HepG2 (cell line): Measurements from ENCODE around the gene SLC5A10. TPM values are rescaled to one million over a fixed set of nuclear protein-coding genes. Genes with fewer than 3 reads are reported as not detected.

Source experiments
- AHDC1 ChIP-seq: sonication (generic); formaldehyde crosslinking; IDR thresholded peaks from 2 replicates; pipeline ENCODE4 v1.5.1; 2020; ENCODE audit warnings: mild to moderate bottlenecking, missing genetic modification reagents, borderline replicate concordance
- ASH2L ChIP-seq: fragments of 300-600, 200-600 bp; sonication (generic); IDR thresholded peaks from 2 replicates; pipeline ENCODE4 v1.7.0; 2017; ENCODE audit warnings: low read depth, mild to moderate bottlenecking, moderate library complexity, mixed read lengths, low read length; ENCODE audit not compliant: insufficient read length
- ATF6 ChIP-seq: sonication (generic); formaldehyde crosslinking; conservative IDR thresholded peaks from 2 replicates; pipeline ENCODE4 v1.4.0; 2020; ENCODE audit warnings: missing genetic modification reagents
- E2F2 ChIP-seq: sonication (generic); formaldehyde crosslinking; IDR thresholded peaks from 2 replicates; pipeline ENCODE4 v1.4.0; 2020; ENCODE audit warnings: missing genetic modification reagents, borderline replicate concordance
- ELF3 ChIP-seq: IDR thresholded peaks from 2 replicates; pipeline ENCODE4 v1.6.1; 2016; ENCODE audit warnings: missing genetic modification reagents, missing compliant biosample characterization
- HNF4G ChIP-seq, 2 experiments: sonication (generic) in 1 of 2; formaldehyde crosslinking in 1 of 2; IDR thresholded peaks; 2 replicates each; pipeline versions ENCODE4 v1.4.0 to v1.6.1; 2011 to 2020; ENCODE audit warnings: borderline replicate concordance in 2 of 2, low read depth in 2 of 2, mild to moderate bottlenecking in 2 of 2, low read length in 1 of 2, missing genetic modification reagents in 1 of 2, moderate library complexity in 1 of 2
- HOXA9 ChIP-seq: sonication (generic); formaldehyde crosslinking; IDR thresholded peaks from 2 replicates; pipeline ENCODE4 v1.8.1; 2022; ENCODE audit warnings: missing genetic modification reagents, mild to moderate bottlenecking, moderate library complexity, borderline replicate concordance
- JDP2 ChIP-seq: sonication (generic); formaldehyde crosslinking; IDR thresholded peaks from 2 replicates; pipeline ENCODE4 v1.8.1; 2022; ENCODE audit warnings: missing genetic modification reagents, borderline replicate concordance
- MIXL1 ChIP-seq: IDR thresholded peaks from 2 replicates; pipeline ENCODE4 v1.6.1; 2016
- NAIF1 ChIP-seq: sonication (generic); formaldehyde crosslinking; IDR thresholded peaks from 2 replicates; pipeline ENCODE4 v1.5.0; 2020; ENCODE audit warnings: mild to moderate bottlenecking, missing genetic modification reagents, borderline replicate concordance
- RFX5 ChIP-seq: IDR thresholded peaks from 2 replicates; pipeline ENCODE4 v1.6.1; 2011; ENCODE audit warnings: low read depth, low read length, improper control_type of control experiment
- SMC3 ChIP-seq: IDR thresholded peaks from 2 replicates; pipeline ENCODE4 v1.6.1; 2011; ENCODE audit warnings: low read length, improper control_type of control experiment
- TRIM24 ChIP-seq: sonication (generic); formaldehyde crosslinking; IDR thresholded peaks from 2 replicates; pipeline ENCODE4 v1.8.0; 2022; ENCODE audit warnings: mild to moderate bottlenecking, missing genetic modification reagents
- ZNF30 ChIP-seq: sonication (generic); formaldehyde crosslinking; IDR thresholded peaks from 2 replicates; pipeline ENCODE4 v1.5.0; 2020; ENCODE audit warnings: mild to moderate bottlenecking, missing genetic modification reagents
- polyA plus RNA-seq, 8 experiments: library from polyadenylated mRNA; depleted of rRNA in 3 of 8; stranded (reverse) in 7 of 8; unstranded in 1 of 8; fragments of >200 nt; fragmentation: Illumina TruSeq in 4 of 8; extraction: Trizol in 4 of 8; gene quantifications; 2 replicates each; pipeline versions ENCODE4 v1.2.1 to v1.2.3, GENCODE V29; 2011 to 2016; ENCODE audit warnings: low read depth in 4 of 8, missing spikeins in 1 of 8, mixed read lengths in 1 of 8; ENCODE audit not compliant: insufficient read depth in 1 of 8
- total RNA-seq, 5 experiments: library from RNA; depleted of rRNA; stranded (reverse); fragments of >200 nt; fragmentation: Illumina TruSeq; extraction: Trizol; gene quantifications; 2 replicates each; pipeline ENCODE4 v1.2.3, GENCODE V29; 2016; ENCODE audit warnings: low read depth in 1 of 5
- TF ChIP-seq, protein P1 (sequence below): sonication (generic); formaldehyde crosslinking; IDR thresholded peaks from 2 replicates; pipeline ENCODE4 v1.8.1; 2023; ENCODE audit warnings: mild to moderate bottlenecking, moderate library complexity, missing genetic modification reagents
- TF ChIP-seq, protein P2 (sequence below): sonication (generic); formaldehyde crosslinking; IDR thresholded peaks from 2 replicates; pipeline ENCODE4 v1.4.0; 2020; ENCODE audit warnings: missing genetic modification reagents

The SLC5A10 gene
- total and polyA plus RNA-seq, 2 of the 13 experiments (the other 11 are each of a cell fraction or from before 2014, with no cell fraction given) = 0.05 TPM; not detected in 1

- TF ChIP-seq NAIF1 (no peak), AHDC1 (0 out of 2 replicates have a peak, but pooled peaks have one; percentile 40), ZNF30 (CRISPR knock-in tag) (no peak), E2F2 (CRISPR knock-in tag) (0 out of 2 replicates have a peak, but pooled peaks have one; percentile 45), TRIM24 (CRISPR knock-in tag) (peak; percentile 93), HNF4G (IDR thresholded peaks at IDR 0.05; ENCODE audit: borderline replicate concordance, low read depth, low read length) (peak; percentile 97), HNF4G (CRISPR knock-in tag; IDR thresholded peaks at IDR 0.05; ENCODE audit: borderline replicate concordance, low read depth) (peak; percentile 100), JDP2 (CRISPR knock-in tag) (no peak; the same call in 1 of the 2 replicates), RFX5 (no peak), ASH2L (peak; percentile 39), HOXA9 (no peak), ELF3 (CRISPR knock-in tag) (peak; percentile 95), MIXL1 (CRISPR knock-in tag) (peak; percentile 69; the same call in 1 of the 2 replicates), SMC3 (peak; percentile 6; the same call in 1 of the 2 replicates), ATF6 (CRISPR knock-in tag) (0 out of 2 replicates have a peak, but pooled peaks have one; percentile 58)
- TF ChIP-seq, protein P1, sequence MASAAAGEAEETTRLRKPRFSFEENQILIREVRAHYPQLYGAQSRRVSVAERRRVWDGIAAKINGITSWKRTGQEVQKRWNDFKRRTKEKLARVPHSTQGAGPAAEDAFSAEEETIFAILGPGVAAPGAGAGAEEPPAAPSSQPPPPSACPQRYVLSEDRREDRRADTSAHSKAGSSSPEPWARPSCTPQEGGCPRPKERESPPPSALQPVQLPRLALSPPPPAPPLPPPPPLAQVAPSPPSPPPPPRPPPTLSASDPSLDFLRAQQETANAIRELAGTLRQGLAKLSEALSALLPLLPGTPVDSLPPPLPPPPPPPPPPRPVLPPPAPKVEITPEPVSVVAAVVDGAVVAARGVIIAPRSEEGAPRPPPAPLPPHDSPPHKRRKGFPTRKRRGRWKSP = peak; percentile 69
- TF ChIP-seq, protein P2, sequence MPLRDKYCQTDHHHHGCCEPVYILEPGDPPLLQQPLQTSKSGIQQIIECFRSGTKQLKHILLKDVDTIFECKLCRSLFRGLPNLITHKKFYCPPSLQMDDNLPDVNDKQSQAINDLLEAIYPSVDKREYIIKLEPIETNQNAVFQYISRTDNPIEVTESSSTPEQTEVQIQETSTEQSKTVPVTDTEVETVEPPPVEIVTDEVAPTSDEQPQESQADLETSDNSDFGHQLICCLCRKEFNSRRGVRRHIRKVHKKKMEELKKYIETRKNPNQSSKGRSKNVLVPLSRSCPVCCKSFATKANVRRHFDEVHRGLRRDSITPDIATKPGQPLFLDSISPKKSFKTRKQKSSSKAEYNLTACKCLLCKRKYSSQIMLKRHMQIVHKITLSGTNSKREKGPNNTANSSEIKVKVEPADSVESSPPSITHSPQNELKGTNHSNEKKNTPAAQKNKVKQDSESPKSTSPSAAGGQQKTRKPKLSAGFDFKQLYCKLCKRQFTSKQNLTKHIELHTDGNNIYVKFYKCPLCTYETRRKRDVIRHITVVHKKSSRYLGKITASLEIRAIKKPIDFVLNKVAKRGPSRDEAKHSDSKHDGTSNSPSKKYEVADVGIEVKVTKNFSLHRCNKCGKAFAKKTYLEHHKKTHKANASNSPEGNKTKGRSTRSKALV (CRISPR knock-in tag) = peak; percentile 77
These were observed 36.7 kb downstream of the SLC5A10 start (continued) for GRCh38 chr17:18988546-18989173.
